Mucosa of stomach (tissue), 1 donor: Measurements from ENCODE around the gene IL21R.
"Not testable (repeated sequence)": the region's sequence is repeated elsewhere in the genome, so short reads cannot be mapped to it uniquely, and the experiment has no call there.

Experiments
- H3K27me3 ChIP-seq: one replicate; pipeline ENCODE4 v1.7.0; 2013; ENCODE audit warnings: mild to moderate bottlenecking, low read length; ENCODE audit not compliant: control insufficient read depth, insufficient read depth
- H3K36me3 ChIP-seq: one replicate; pipeline ENCODE4 v1.7.0; 2013; ENCODE audit warnings: low read length; ENCODE audit not compliant: control insufficient read depth, insufficient read depth
- H3K4me1 ChIP-seq: one replicate; pipeline ENCODE4 v1.7.0; 2013; ENCODE audit warnings: mild to moderate bottlenecking, low read length; ENCODE audit not compliant: control insufficient read depth, insufficient read depth
- H3K4me3 ChIP-seq: one replicate; pipeline ENCODE4 v1.7.0; 2013; ENCODE audit warnings: low read length
- H3K9ac ChIP-seq: one replicate; pipeline ENCODE4 v1.7.0; 2013; ENCODE audit warnings: mild to moderate bottlenecking, low read length, moderate library complexity
- H3K9me3 ChIP-seq: one replicate; pipeline ENCODE4 v1.7.0; 2013; ENCODE audit warnings: mild to moderate bottlenecking, low read length, moderate library complexity; ENCODE audit not compliant: control insufficient read depth
- donor health status: Pancreatic carcinoma.

IL21R gene

DNA sequence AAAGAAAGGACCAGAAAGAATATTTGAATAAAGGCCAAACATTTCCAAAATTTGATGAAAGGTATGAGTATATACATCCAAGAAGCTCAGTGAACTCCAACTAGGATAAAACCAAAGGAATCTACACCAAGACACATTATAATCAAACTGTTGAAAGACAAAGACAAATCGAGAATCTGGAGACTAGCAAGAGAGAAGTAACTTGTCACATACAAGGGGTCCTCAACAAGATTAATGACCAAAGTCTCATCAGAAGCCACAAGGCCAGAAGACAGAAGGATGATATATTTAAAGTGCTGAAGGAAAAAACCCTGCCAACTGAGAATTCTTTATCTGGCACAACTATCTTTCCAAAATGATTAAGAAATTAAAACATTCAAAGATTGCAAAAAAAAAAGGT lies 9.3 kb upstream of the IL21R start:
- H3K9ac ChIP-seq, result no peak overlapping the region
- no peaks in the 10 kb centered on the region for H3K4me1 ChIP-seq
- no peaks in the 10 kb centered on the region for H3K9me3 ChIP-seq
- H3K36me3 ChIP-seq, result no peaks in the 10 kb centered on the region
- H3K4me3 ChIP-seq, result no peak overlapping the region
- no peaks in the 10 kb centered on the region for H3K27me3 ChIP-seq

DNA sequence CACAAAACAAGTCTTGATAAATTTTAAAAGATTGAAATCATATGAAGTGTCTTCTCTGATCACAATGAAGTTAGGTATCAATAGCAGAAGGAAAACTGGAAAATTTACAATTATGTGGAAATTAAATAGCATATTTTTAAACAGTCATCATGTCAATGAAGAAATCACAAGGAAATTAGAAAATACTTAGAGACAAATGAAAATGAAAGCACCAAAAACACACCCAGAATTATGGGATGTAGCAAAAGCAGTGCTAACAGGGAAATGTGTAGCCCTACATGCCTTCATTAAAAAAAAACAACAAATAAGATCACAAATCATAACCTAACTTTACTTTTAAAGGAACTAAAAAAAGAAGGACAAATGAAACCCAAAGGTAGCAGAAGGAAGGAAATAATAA lies 7.5 kb upstream of the IL21R start:
- no peaks in the 10 kb centered on the region for H3K36me3 ChIP-seq
- H3K4me1 ChIP-seq, result no peaks in the 10 kb centered on the region
- no peaks in the 10 kb centered on the region for H3K27me3 ChIP-seq
- H3K4me3 ChIP-seq, result no peak overlapping the region
- H3K9ac ChIP-seq, result no peak overlapping the region
- no peaks in the 10 kb centered on the region for H3K9me3 ChIP-seq

DNA sequence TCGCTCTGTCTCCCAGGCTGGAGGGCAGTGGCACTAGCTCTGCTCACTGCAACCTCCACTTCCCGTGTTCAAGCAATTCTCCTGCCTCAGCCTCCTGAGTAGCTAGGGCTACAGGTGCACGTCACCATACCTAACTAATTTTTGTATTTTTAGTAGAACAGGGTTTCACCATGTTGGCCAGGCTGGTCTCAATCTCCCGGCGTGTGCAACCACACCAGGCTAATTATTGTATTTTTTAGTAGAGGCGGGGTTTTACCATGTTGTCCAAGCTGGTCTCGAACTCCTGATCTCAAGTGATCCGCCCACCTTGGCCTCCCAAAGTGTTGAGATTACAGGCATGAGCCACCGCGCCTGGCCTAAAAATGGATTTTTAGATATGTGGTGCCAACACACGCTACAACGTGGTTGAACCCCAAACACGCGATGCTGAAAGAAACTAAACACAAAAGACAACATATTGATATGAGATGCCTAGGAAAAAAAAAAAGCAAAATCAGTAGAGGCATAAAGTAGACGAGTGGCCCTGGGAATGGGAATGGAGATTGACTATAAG lies 3.6 kb upstream of the IL21R start:
- H3K36me3 ChIP-seq, H3K9ac ChIP-seq, H3K27me3 ChIP-seq, H3K4me1 ChIP-seq, H3K9me3 ChIP-seq, H3K4me3 ChIP-seq: not testable (repeated sequence)

DNA sequence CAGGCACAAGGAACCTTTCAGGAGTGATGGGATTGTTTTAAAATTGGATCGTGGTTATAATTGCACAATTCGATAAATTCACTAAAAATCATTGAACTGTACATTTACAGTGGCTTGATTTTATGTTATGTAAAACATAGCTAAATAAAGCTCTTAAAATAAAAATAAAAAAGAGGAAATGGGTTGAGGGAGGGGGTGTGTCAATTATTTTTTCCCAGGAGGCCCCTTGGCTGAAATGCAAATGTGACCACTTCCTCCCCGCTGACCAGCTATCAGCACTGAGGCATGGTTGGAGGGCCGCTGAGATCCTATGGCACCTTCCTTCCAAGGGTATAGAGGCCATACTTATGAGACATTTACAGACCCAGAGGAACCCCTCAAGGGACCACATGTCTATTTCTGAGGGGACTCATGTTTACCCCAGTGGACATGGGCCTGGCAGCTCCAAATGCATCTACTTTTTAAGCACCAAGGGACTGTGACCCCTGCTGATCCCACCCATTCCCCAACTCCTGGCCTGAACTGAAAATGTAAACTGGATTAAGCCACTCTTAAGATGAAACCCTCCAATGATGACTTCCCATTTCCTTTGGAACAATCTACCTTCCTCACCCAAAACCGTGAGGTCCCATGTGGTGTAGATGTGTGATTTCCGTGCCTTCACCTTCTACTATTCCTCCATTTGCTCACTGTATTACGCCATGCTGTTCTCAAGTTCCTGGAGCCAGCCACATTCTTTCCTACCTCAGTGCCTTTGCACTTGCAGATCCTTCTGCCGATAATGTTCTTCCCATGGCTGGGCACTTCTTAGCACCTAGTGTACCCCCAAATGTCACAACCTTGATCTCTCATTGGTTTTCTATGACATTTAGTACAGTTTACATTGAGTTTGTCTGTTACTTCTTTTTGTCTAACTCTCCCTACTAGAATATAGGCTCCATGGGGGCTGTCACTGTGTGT lies 2.8 kb upstream of the IL21R start:
- H3K4me1 ChIP-seq, result no peaks in the 10 kb centered on the region
- H3K4me3 ChIP-seq, result no peak overlapping the region
- no peak overlapping the region for H3K9ac ChIP-seq
- no peaks in the 10 kb centered on the region for H3K36me3 ChIP-seq
- H3K9me3 ChIP-seq, result no peaks in the 10 kb centered on the region
- H3K27me3 ChIP-seq, result no peaks in the 10 kb centered on the region

DNA sequence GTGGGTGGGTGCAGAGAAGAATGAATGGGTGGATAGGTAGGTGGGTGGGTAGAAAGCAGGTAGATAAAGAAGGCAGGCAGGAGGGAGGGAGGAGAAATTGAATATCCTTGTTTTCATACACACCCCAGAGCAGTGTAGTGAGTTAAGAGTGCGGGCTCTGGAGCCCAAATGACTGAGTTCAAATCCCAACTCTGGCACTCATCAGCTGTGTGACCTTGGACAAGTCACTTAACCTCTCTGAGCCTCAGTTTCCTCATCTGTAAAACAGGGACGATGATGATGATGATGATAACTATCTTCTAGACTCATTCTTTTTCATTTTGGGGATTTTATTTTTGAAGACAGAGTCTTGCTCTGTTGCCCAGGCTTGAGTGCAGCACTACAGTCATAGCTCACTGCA lies 2.0 kb upstream of the IL21R start:
- Histone ChIP-seq H3K27me3 (no peaks in the 10 kb centered on the region), H3K9me3 (no peaks in the 10 kb centered on the region), H3K4me3 (no peak overlapping the region), H3K4me1 (no peaks in the 10 kb centered on the region), H3K9ac (no peak overlapping the region), H3K36me3 (no peaks in the 10 kb centered on the region)

DNA sequence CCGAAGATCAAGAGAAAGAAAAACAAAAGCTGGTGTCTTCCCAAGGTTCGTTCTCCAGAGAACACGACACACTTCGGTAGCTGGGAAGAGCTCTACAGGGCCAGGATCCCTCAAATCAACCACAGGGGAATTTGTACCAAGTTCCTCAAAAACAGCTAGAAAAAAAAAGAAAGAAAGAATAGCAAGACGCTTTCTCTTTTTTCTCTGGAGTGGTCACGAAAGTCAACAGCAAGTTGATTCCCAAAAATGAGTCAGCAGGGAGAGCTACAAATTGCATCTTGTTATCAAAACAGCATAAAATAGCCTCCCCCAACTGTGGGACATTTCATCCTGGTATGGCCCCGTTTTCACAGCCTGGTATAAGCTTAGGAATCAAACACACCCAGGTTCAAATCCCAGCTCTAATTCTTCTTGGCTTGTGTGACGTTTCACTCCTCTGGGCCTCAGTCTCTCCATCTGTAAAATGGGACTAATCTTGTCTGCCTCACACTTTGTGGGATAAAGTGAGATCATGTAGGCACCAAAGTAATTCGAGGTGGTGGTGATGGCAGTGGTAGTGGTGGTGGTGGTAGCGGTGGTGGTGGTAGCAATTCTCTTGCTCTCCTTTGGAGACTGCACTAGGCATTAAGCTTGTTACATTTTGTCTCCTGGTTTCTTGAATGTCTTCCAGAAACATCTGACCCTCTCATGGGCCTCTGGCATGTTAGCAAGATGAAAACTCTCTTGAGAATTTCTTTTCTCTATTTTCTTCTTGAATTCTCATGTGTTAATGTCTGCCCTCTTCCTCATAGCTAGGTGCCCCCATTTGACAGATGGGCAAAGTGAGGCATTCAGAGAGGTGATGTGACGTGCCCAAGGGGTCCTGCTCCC lies 988 bp upstream of the IL21R start:
- Histone ChIP-seq H3K4me1 (no peaks in the 10 kb centered on the region), H3K36me3 (no peaks in the 10 kb centered on the region)

DNA sequence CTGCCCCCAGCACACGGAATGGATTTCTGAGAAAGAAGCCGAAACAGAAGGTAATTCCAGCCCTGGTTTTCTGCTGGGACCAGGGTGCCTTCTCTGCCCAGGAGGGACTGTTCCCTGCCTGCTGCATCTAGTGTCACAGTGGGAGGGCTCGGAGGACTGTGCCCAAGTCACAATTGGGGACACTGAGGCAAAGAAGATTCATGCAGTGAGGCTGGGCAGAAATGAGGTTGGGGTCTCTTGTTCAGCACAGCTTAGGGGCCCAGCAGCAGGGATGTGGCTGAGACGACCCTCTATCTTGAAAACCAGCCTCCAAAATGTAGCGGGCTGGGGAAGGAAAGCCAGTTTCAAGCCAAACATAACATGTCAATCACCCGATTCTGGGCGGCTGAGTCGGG lies 592 bp downstream of the IL21R start:
- Histone ChIP-seq H3K9me3 (no peaks in the 10 kb centered on the region), H3K27me3 (peaks cover 3% of the 10 kb centered on the region), H3K36me3 (no peaks in the 10 kb centered on the region), H3K4me1 (no peaks in the 10 kb centered on the region), H3K4me3 (no peak overlapping the region), H3K9ac (no peak overlapping the region)

More for the DNA sequence above, 988 bp upstream of the IL21R start:
- H3K27me3 ChIP-seq, result no peaks in the 10 kb centered on the region
- no peak overlapping the region for H3K4me3 ChIP-seq
- H3K9me3 ChIP-seq, result no peaks in the 10 kb centered on the region
- H3K9ac ChIP-seq, result no peak overlapping the region

DNA sequence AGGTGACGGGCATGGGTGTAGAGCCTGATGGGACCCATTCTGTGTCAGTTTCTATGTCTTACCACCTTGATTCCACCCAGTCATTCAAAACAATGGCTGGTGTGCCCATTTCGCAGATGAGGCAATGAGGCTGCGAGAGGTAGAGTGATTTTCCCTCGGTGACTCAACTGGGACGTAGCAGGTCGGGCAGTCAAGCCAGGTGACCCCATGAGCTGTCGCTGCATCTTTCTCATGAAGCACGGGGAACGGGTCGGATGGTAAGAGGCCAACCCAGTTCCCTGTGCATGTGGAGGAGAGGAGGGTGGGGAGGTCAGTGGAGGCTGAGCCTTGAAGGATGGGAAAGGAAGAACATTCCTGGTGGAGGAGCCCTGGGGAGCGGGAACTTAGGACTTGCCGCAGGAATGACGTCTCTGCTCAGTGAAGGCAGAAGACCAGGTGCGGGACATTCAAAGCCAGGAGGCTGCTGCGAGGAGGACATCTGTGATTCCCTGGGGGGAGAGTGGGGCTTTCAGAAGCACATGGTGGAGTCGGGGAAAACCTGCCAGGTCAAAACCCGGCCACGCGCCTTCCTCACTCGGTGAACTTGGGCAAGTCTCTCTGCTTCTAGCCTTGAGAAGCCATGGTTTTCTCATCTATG lies 1.1 kb downstream of the IL21R start:
- no peaks in the 10 kb centered on the region for H3K36me3 ChIP-seq
- H3K4me1 ChIP-seq, result no peaks in the 10 kb centered on the region
- no peak overlapping the region for H3K4me3 ChIP-seq
- H3K27me3 ChIP-seq, result peaks cover 3% of the 10 kb centered on the region
- H3K9me3 ChIP-seq, result no peaks in the 10 kb centered on the region
- no peak overlapping the region for H3K9ac ChIP-seq

DNA sequence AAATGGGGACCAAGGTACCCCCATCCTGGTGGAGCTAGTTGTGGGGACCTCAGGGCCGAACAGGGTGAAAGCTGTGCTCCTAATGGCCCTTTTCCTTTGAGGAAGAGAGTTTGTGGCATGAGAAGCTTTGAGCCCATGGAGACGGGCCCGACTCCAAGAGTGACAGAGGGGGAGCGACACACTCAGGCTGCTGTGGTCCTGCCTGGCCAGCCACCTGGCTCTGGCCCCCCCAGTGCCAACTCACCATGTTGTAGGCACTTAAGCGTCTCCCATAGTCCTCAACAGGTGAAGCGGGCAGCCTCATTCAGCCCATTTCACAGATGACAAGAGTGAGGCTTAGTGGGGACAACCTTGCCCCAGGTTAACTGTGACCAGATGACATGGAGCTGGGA lies 1.6 kb downstream of the IL21R start:
- H3K27me3 ChIP-seq, result peaks cover 3% of the 10 kb centered on the region
- H3K4me1 ChIP-seq, result no peaks in the 10 kb centered on the region
- no peaks in the 10 kb centered on the region for H3K36me3 ChIP-seq
- no peak overlapping the region for H3K9ac ChIP-seq
- H3K9me3 ChIP-seq, result no peaks in the 10 kb centered on the region
- no peak overlapping the region for H3K4me3 ChIP-seq

DNA sequence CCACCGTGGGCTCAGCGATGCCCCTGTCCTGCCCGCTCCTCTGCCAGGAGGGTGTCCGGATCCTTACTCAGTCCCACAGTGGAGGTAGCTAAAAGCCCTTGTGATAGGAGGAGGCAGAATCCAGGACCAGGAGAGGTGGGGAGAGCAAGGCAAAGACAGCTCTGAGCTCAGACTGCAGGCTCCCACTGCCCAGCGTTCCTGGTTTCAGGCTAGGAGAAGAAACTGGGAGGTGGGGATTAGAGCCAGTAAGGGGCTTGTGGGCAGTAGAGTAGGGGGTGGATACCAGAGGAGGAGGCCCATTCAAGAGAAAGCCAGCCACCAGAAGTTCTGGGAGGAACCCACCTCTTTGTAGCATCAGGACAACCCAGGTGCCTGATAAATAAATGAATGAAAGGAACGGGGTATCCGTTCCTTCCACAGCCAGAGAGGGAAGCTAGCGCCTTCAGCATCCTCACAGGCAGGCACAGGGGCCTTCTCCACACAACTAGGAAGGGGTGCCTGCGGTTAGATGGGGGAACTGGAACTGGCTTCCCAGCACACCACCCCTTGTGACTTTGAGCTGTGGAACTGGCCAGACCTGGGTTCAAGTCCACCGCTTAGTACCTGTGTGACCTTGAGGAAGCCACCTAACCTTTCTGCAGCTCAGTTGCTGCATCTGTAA lies 2.3 kb downstream of the IL21R start:
- H3K27me3 ChIP-seq, result peaks cover 3% of the 10 kb centered on the region
- H3K4me3 ChIP-seq, result no peak overlapping the region
- no peaks in the 10 kb centered on the region for H3K36me3 ChIP-seq
- H3K4me1 ChIP-seq, result no peaks in the 10 kb centered on the region
- H3K9ac ChIP-seq, result no peak overlapping the region
- no peaks in the 10 kb centered on the region for H3K9me3 ChIP-seq

DNA sequence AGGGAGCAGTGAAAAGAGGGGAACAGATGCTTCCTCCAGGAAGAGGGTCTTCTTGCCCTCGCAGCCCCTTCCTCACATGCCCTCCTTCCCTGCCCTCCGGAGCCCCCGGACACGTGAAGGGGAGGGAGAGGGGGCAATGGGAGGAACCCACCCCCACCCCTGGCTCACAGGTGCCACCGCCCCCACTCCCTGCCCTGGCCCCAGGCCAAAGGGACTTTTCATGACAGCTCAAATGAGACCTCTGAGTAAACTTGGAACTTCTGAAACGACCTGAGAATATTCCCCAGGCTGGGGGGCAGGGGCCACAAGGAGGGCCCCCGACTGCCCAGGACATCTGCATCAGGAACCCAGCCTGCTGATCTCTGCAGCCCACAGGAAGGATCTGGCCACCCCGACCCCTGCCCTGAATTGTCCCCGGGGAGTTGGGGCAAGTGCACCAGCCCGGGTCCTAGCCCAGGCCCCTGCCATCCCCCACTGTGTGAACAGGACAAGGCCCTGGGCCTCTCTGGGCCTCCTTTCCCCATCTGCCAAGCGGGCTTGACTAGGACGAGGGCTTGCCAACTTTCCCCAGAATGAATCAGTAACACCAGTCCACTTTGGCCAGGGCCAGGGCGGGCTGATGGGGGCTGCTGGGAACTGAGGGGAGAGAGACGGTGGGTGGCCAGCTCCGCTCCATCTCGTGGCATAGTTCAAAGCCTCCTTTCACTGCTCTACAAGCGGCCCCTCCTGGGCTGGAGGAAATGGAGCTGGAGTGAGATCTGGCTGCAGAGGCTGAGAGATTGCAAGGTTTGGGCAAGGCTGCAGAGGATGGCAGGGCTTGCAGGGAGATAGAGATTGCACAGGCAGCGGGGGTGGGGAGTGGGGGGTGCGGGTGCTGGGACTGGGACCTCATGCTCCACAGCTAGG lies 3.8 kb downstream of the IL21R start:
- H3K36me3 ChIP-seq, result no peaks in the 10 kb centered on the region
- H3K9ac ChIP-seq, result no peak overlapping the region
- H3K27me3 ChIP-seq, result peaks cover 3% of the 10 kb centered on the region
- H3K4me3 ChIP-seq, result no peak overlapping the region
- H3K4me1 ChIP-seq, result no peaks in the 10 kb centered on the region
- no peaks in the 10 kb centered on the region for H3K9me3 ChIP-seq
